GM10266 (cell line): ENCODE measurements around the gene HIGD1C.
"Not testable (repeated sequence)": the region's sequence is repeated elsewhere in the genome, so short reads cannot be mapped to it uniquely, and the experiment has no call there.

Experiments
- DNase-seq: peaks from one replicate; pipeline ENCODE4 v3.0.0; 2012; ENCODE audit errors: extremely low spot score
- CTCF ChIP-seq: IDR thresholded peaks from 2 replicates; pipeline ENCODE4 v1.5.1; 2012; ENCODE audit warnings: mild to moderate bottlenecking, low read depth; ENCODE audit not compliant: control insufficient read depth, insufficient read depth; ENCODE audit errors: missing control alignments

HIGD1C gene

GRCh38 chr12:50951112-50951511 lies 1.2 kb upstream of the HIGD1C start:
- TF ChIP-seq CTCF = no peak
- no peak for DNase-seq

- DNase-seq = no peak
- no peak for TF ChIP-seq CTCF
Observed at GRCh38 chr12:50953047-50953446, 703 bp downstream of the HIGD1C start.

- not testable (repeated sequence) for DNase-seq
Observed at GRCh38 chr12:50954789-50955188, 2.4 kb downstream of the HIGD1C start.

- DNase-seq = no peak
- no peak for TF ChIP-seq CTCF
Observed at GRCh38 chr12:50955288-50955687, 2.9 kb downstream of the HIGD1C start.

- DNase-seq = no peak
- TF ChIP-seq CTCF = no peak
Observed at GRCh38 chr12:50955697-50956096, 3.4 kb downstream of the HIGD1C start.

- DNase-seq = no peak
- TF ChIP-seq CTCF = no peak
Observed at GRCh38 chr12:50960130-50960529, 7.8 kb downstream of the HIGD1C start.

- no peak for DNase-seq
- no peak for TF ChIP-seq CTCF
Observed at GRCh38 chr12:50961708-50962107, 9.4 kb downstream of the HIGD1C start.

- no peak for DNase-seq
- TF ChIP-seq CTCF = no peak
Observed at GRCh38 chr12:50964432-50964831, 12.1 kb downstream of the HIGD1C start.
